Nephron progenitor cell (in vitro differentiated cells): ENCODE results near the gene PRKCE.

Experiments used
- DNase-seq: peaks from one replicate; pipeline ENCODE4 v3.0.0; 2021
- H3K27ac Mint-ChIP-seq: 2 replicates; pipeline ENCODE4 v1.8.0; 2021; ENCODE audit warnings: mild to moderate bottlenecking, moderate library complexity, mixed read lengths
- H3K27me3 Mint-ChIP-seq: 2 replicates; pipeline ENCODE4 v1.8.0; 2021; ENCODE audit warnings: mild to moderate bottlenecking, low read depth, mixed read lengths; ENCODE audit not compliant: poor library complexity
- H3K36me3 Mint-ChIP-seq: 2 replicates; pipeline ENCODE4 v1.8.0; 2021; ENCODE audit warnings: low read depth, mixed read lengths
- H3K4me1 Mint-ChIP-seq: 2 replicates; pipeline ENCODE4 v1.8.0; 2021; ENCODE audit warnings: mixed read lengths
- H3K4me3 Mint-ChIP-seq: 2 replicates; pipeline ENCODE4 v1.8.0; 2021; ENCODE audit warnings: mild to moderate bottlenecking, moderate library complexity, mixed read lengths
- H3K9me3 Mint-ChIP-seq: 2 replicates; pipeline ENCODE4 v1.8.0; 2021; ENCODE audit warnings: mild to moderate bottlenecking, moderate library complexity, mixed read lengths
- TF ChIP-seq, protein P1 (sequence below): fragments of 200-600 bp; sonication (generic); IDR thresholded peaks from 2 replicates; pipeline ENCODE4 v1.5.0; 2021; ENCODE audit warnings: antibody characterized with exemption

Gene PRKCE

DNA sequence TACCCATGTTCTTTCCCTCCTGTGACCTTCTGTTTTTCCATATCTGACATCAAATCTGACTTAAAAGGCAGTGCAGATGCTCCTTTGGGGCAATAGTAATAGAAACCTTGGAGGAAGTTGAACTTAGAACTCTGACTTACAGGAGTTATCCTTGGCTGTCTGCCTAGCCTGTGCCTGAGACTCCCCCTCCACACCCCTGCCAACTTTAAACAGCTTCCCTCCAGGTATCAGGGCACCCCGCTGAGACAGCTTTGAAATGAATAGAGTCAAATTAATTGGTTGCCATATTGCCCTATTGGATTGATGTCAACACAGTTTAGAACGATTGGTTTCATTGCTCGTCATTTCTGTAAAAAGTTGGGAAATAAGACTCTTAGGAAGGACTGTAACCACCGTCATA, 322.0 kb downstream of the PRKCE start:
- Mint-ChIP-seq H3K27ac (no peak overlapping the region), H3K9me3 (no peaks in the 10 kb centered on the region), H3K27me3 (peaks cover 4% of the 10 kb centered on the region), H3K36me3 (no peaks in the 10 kb centered on the region), H3K4me3 (no peak overlapping the region), H3K4me1 (peaks cover 15% of the 10 kb centered on the region)
- DNase-seq = no peak
- TF ChIP-seq, protein P1, sequence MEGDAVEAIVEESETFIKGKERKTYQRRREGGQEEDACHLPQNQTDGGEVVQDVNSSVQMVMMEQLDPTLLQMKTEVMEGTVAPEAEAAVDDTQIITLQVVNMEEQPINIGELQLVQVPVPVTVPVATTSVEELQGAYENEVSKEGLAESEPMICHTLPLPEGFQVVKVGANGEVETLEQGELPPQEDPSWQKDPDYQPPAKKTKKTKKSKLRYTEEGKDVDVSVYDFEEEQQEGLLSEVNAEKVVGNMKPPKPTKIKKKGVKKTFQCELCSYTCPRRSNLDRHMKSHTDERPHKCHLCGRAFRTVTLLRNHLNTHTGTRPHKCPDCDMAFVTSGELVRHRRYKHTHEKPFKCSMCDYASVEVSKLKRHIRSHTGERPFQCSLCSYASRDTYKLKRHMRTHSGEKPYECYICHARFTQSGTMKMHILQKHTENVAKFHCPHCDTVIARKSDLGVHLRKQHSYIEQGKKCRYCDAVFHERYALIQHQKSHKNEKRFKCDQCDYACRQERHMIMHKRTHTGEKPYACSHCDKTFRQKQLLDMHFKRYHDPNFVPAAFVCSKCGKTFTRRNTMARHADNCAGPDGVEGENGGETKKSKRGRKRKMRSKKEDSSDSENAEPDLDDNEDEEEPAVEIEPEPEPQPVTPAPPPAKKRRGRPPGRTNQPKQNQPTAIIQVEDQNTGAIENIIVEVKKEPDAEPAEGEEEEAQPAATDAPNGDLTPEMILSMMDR = no peak

- H3K36me3 Mint-ChIP-seq = no peaks in the 10 kb centered on the region
- no peak for DNase-seq
- no peak overlapping the region for H3K4me3 Mint-ChIP-seq
- H3K27me3 Mint-ChIP-seq = peaks cover 4% of the 10 kb centered on the region
- H3K27ac Mint-ChIP-seq = no peak overlapping the region
- TF ChIP-seq, protein P1 = no peak
- H3K4me1 Mint-ChIP-seq = peaks cover 8% of the 10 kb centered on the region
- H3K9me3 Mint-ChIP-seq = no peaks in the 10 kb centered on the region
Observed at GRCh38 chr2:45974056-45974455, 322.6 kb downstream of the PRKCE start.

DNA sequence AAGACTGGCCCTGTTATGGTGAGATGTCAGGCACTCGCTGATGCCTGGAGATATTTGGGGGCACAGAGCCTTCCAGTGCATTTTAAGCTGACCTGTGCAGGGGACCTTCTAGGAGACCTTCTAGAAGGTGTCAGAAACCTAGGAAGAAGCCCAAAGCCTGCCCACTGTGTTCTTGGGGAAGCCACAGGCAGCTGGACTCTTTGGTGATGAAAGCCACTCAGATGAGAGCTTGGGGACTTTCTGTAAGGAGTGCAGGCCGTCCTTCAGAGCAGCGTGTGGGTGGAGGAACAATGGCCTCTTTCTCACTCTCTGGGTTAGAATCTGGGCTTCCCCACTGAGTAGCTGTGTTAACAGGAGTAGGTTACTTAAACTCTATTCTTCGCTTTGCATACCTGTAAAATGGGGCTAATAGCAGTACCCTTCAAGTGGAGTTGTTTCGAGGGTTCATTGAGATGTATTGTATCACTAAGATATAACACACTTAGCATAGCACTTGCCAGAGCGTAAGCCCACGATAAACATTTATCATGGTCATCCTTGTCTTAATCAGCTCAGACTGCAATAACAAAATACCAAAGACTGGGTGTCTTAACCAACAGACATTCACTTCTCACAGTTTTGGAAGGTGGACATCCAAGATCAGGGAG, 323.4 kb downstream of the PRKCE start:
- Mint-ChIP-seq H3K36me3 (no peaks in the 10 kb centered on the region), H3K9me3 (no peaks in the 10 kb centered on the region), H3K4me3 (no peak overlapping the region), H3K27ac (no peak overlapping the region), H3K4me1 (peaks cover under 1% of the 10 kb centered on the region), H3K27me3 (peaks cover 8% of the 10 kb centered on the region)
- TF ChIP-seq, protein P1 = no peak
- no peak for DNase-seq

DNA sequence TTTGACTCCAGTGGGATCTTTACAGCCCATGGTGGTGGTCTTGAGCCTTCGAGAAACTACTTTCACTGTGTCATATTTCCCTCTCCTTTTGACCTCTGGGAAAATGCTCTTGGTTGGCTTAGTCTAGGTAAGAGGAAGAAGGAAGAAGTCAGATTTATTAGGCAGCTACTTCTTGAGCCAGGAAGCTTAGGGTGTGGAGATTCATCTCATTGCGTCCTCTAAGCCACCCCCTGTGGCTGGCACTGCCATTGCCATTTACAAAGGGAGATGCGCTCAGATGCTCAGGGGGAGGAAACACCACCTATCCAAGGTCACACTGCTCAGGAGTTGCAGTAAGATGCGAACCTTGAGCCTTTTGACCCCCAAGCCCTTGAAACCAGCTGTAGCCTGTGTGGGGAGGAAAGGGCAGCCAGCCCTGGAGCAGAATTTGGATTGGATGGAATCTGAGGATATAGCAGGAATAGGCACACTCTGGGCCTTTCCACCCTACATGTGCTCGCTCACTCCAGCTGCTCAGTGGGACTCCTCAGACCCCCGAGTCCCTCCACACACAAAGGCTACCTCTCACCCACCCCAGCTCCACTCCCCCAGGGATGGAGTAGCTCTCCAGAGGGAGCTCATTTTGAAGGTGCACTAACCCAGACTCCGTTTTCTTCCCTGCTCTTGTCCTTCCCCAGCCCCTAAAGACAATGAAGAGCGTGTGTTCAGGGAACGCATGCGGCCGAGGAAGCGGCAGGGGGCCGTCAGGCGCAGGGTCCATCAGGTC, 324.5 kb downstream of the PRKCE start:
- H3K36me3 Mint-ChIP-seq = no peaks in the 10 kb centered on the region
- H3K4me1 Mint-ChIP-seq = no peaks in the 10 kb centered on the region
- H3K27me3 Mint-ChIP-seq = peaks cover 11% of the 10 kb centered on the region
- H3K27ac Mint-ChIP-seq = no peak overlapping the region
- DNase-seq = no peak
- H3K9me3 Mint-ChIP-seq = no peaks in the 10 kb centered on the region
- no peak overlapping the region for H3K4me3 Mint-ChIP-seq
- TF ChIP-seq, protein P1 = no peak

- H3K27me3 Mint-ChIP-seq = peaks cover 17% of the 10 kb centered on the region
- H3K9me3 Mint-ChIP-seq = no peaks in the 10 kb centered on the region
- H3K4me1 Mint-ChIP-seq = no peaks in the 10 kb centered on the region
- DNase-seq = no peak
- no peaks in the 10 kb centered on the region for H3K36me3 Mint-ChIP-seq
- TF ChIP-seq, protein P1 = no peak
- no peak overlapping the region for H3K27ac Mint-ChIP-seq
- no peak overlapping the region for H3K4me3 Mint-ChIP-seq
Observed at GRCh38 chr2:45978302-45978859, 326.9 kb downstream of the PRKCE start.
